GM19438 (cell line): ENCODE data around the gene TRIM61.

Experiments used
- ATAC-seq: cut with Tn5 transposase; IDR thresholded peaks from one replicate; pipeline ENCODE4 v1.9.1; 2021; ENCODE audit warnings: low read depth; ENCODE audit not compliant: unreplicated experiment

Gene TRIM61

GRCh38 chr4:164918956-164919355, 58.5 kb downstream of the TRIM61 start:
- ATAC-seq = no peak
